K562 (cell line): ENCODE measurements around the gene C1orf167. TPM values are rescaled to one million over a fixed set of nuclear protein-coding genes. Genes with fewer than 3 reads are reported as not detected.

ENCODE experiments used
- ATF4 ChIP-seq: fragments of 450-650 bp; formaldehyde crosslinking; IDR thresholded peaks from 2 replicates; pipeline ENCODE4 v1.4.0; 2022; ENCODE audit warnings: mild to moderate bottlenecking, moderate library complexity
- FOS ChIP-seq: IDR thresholded peaks from 3 replicates; pipeline ENCODE4 v1.6.1; 2011; ENCODE audit not compliant: insufficient read length; ENCODE audit errors: extremely low read depth
- GMEB1 ChIP-seq: fragments of 250-450 bp; sonication (Bioruptor Pico); IDR thresholded peaks from 2 replicates; pipeline ENCODE4 v1.4.0; 2020; ENCODE audit warnings: mild to moderate bottlenecking
- KLF13 ChIP-seq: fragments of 450-650 bp; IDR thresholded peaks from 2 replicates; pipeline ENCODE4 v1.6.1; 2016; ENCODE audit warnings: missing genetic modification characterization, low read depth, mild to moderate bottlenecking, missing compliant biosample characterization, moderate library complexity, borderline replicate concordance
- NUFIP1 ChIP-seq: fragments of 450-650 bp; IDR thresholded peaks from 2 replicates; pipeline ENCODE4 v1.6.1; 2018; ENCODE audit not compliant: partially characterized antibody
- RBM17 ChIP-seq: fragments of 200-400 bp; formaldehyde crosslinking; IDR thresholded peaks from 2 replicates; pipeline ENCODE4 v1.6.1; 2017; ENCODE audit warnings: low read depth, mild to moderate bottlenecking, low read length, borderline replicate concordance
- RREB1 ChIP-seq: fragments of 250-450 bp; sonication (Bioruptor Pico); IDR thresholded peaks from 2 replicates; pipeline ENCODE4 v1.4.0; 2020
- XRCC5 ChIP-seq: fragments of 200-400 bp; formaldehyde crosslinking; IDR thresholded peaks from 2 replicates; pipeline ENCODE4 v1.6.1; 2017; ENCODE audit warnings: low read depth, mild to moderate bottlenecking, low read length
- ZFP1 ChIP-seq: fragments of 450-650 bp; formaldehyde crosslinking; IDR thresholded peaks from 2 replicates; pipeline ENCODE4 v1.4.0; 2020; ENCODE audit warnings: mild to moderate bottlenecking, mixed read lengths
- ZFP36 ChIP-seq: fragments of 150-350 bp; IDR thresholded peaks from 2 replicates; pipeline ENCODE4 v1.6.1; 2018; ENCODE audit warnings: low read length, low read depth; ENCODE audit not compliant: partially characterized antibody
- ZKSCAN8 ChIP-seq: fragments of 200-800 bp; sonication (Bioruptor generic); IDR thresholded peaks from 2 replicates; pipeline ENCODE4 v1.6.1; 2016; ENCODE audit warnings: missing genetic modification characterization, missing compliant biosample characterization
- ZNF431 ChIP-seq: sonication (generic); formaldehyde crosslinking; IDR thresholded peaks from 2 replicates; pipeline ENCODE4 v1.8.0; 2022; ENCODE audit warnings: mild to moderate bottlenecking, missing genetic modification reagents
- ZNF57 ChIP-seq: fragments of 450-650 bp; formaldehyde crosslinking; IDR thresholded peaks from 2 replicates; pipeline ENCODE4 v1.4.0; 2020; ENCODE audit warnings: mild to moderate bottlenecking, moderate library complexity
- ZNF609 ChIP-seq: sonication (generic); formaldehyde crosslinking; IDR thresholded peaks from 2 replicates; pipeline ENCODE4 v1.8.1; 2023; ENCODE audit warnings: missing genetic modification reagents, mild to moderate bottlenecking, borderline replicate concordance
- polyA plus RNA-seq, 8 experiments: library from polyadenylated mRNA; depleted of rRNA in 4 of 8; stranded (reverse) in 5 of 8; unstranded in 3 of 8; fragments of >200 nt; fragmentation: Nextera tagmentation in 2 of 8; fragmentation: Illumina TruSeq in 1 of 8; extraction: Ambion mirVana in 2 of 8; extraction: Trizol in 1 of 8; gene quantifications; 2 replicates each; pipeline versions ENCODE4 v1.2.1 to v1.2.3, GENCODE V29; 2011 to 2014; ENCODE audit warnings: inconsistent platforms in 1 of 8, missing spikeins in 1 of 8
- total RNA-seq, 7 experiments: library from RNA; depleted of rRNA in 6 of 7; stranded (reverse); fragments of >200 nt in 6 of 7; fragmentation: Illumina TruSeq in 2 of 7; extraction: Trizol in 2 of 7; gene quantifications; 2 replicates each; pipeline versions ENCODE4 v1.2.1 to v1.2.3, GENCODE V29; 2011 to 2021; ENCODE audit warnings: low replicate concordance in 1 of 7

C1orf167 gene
- total and polyA plus RNA-seq, 9 of the 15 experiments (the other 6 are each of a cell fraction or from before 2014, with no cell fraction given): 0.22 to 0.86 (median 0.31) TPM; not detected in 2

GRCh38 chr1:11797525-11798216 is 35.7 kb downstream of the C1orf167 start (continued):
- TF ChIP-seq ZNF609 (no peak), ZNF57 (CRISPR knock-in tag) (no peak), RREB1 (CRISPR knock-in tag) (no peak), FOS (no peak), XRCC5 (0 out of 2 replicates have a peak, but pooled peaks have one; percentile 35), NUFIP1 (no peak), GMEB1 (CRISPR knock-in tag) (no peak), ZFP1 (CRISPR knock-in tag) (no peak), RBM17 (no peak), ZKSCAN8 (CRISPR knock-in tag) (peak; percentile 66), ATF4 (CRISPR knock-in tag) (peak; percentile 97), KLF13 (no peak; the same call in 1 of the 2 replicates), ZNF431 (CRISPR knock-in tag) (no peak), ZFP36 (no peak)
